ENCODE measurements around the gene ENTHD1.

DNA sequence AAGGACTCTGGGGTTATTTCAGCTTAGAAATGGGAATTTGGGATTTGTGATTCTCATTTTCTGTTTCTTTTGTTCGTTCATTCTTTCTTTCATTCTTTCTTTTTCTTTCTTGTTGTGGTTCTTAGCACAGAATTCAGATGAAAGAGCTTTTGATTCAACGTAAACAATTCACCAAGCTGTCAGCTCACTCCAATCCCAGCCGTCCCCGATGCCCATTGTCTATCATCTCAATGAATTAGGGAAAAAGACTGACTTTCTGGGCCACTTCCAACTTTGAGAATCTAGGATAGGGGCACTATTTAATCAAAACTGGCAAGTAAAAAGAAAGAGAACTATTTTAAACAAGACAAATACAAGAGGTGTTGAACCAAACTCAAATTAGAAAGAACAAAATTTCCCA, 41.6 kb upstream of the ENTHD1 start:
- TF ChIP-seq, protein P1, sequence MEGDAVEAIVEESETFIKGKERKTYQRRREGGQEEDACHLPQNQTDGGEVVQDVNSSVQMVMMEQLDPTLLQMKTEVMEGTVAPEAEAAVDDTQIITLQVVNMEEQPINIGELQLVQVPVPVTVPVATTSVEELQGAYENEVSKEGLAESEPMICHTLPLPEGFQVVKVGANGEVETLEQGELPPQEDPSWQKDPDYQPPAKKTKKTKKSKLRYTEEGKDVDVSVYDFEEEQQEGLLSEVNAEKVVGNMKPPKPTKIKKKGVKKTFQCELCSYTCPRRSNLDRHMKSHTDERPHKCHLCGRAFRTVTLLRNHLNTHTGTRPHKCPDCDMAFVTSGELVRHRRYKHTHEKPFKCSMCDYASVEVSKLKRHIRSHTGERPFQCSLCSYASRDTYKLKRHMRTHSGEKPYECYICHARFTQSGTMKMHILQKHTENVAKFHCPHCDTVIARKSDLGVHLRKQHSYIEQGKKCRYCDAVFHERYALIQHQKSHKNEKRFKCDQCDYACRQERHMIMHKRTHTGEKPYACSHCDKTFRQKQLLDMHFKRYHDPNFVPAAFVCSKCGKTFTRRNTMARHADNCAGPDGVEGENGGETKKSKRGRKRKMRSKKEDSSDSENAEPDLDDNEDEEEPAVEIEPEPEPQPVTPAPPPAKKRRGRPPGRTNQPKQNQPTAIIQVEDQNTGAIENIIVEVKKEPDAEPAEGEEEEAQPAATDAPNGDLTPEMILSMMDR (conservative IDR thresholded peaks at IDR 0.05; ENCODE audit: low read length) = no peak
- TF ChIP-seq EZH2phosphoT487 (IDR thresholded peaks at IDR 0.05; ENCODE audit: borderline replicate concordance, low read depth, low read length) = no peak
